ENCODE measurements around the gene RNF217. TPM values are rescaled to one million over a fixed set of nuclear protein-coding genes. Genes with fewer than 3 reads are reported as not detected.

Gene RNF217
- total RNA-seq, 1 donor from 2014 or later = 25.5 TPM

DNA sequence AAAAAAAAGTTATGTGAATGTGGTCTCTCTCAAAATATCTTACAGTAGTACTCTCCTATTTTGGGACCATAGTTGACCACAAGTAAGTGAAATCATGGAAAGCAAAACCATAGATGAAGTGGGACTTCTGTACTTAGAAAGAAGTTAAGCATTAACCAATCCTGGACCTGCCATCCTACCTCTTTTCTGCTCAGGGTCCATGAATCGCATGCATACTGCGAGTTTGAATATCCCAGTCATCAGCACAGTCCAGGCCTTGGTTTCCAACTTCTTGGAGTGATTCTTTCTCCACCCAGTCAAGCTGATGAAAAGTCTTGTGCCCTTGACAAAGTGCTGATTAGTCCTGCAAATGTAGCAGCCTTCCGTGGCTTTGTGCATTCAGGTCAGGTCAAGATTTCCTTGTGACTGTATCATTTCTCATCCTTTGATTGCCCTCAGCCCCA is 46.0 kb downstream of the RNF217 start:
- intact Hi-C loops (cut with DNase I) = no loop called here
- Histone ChIP-seq H3K27me3 (ENCODE audit: low read depth) (no peaks in the 10 kb centered on the region), H3K36me3 (no peaks in the 10 kb centered on the region), H3K4me1 (peaks cover 12% of the 10 kb centered on the region), H3K9me3 (no peaks in the 10 kb centered on the region), H3K4me3 (no peak overlapping the region), H3K27ac (no peak overlapping the region)
- no peak for DNase-seq
- no peak for TF ChIP-seq CTCF (IDR thresholded peaks at IDR 0.05)
- ATAC-seq = no peak

GRCh38 chr6:125008957-125009356 is 46.7 kb downstream of the RNF217 start:
- intact Hi-C loops (cut with DNase I) = no loop called here

DNA sequence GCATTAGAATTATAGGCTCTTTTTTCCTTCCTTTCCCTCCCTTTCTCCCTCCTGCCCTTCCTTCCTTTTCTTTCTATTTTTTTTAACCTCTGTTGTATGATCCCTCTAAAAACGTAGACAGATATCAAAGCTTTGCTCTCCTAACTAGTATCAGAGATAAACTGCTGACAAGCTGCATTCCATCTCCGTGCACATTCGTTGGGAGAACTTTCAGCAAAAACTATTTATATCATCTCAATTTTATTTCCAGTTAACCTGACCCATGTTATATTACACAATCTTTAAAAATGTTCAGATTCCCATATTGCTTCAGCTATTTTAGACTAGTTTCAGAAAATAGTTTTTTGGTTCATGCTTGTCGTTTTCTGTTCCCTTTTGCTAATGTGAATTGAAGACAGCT is 47.3 kb downstream of the RNF217 start:
- no peak for TF ChIP-seq CTCF (IDR thresholded peaks at IDR 0.05)
- H3K4me3 ChIP-seq = no peak overlapping the region
- H3K27ac ChIP-seq = no peak overlapping the region
- no peaks in the 10 kb centered on the region for H3K27me3 ChIP-seq (ENCODE audit: low read depth)
- peaks cover 17% of the 10 kb centered on the region for H3K4me1 ChIP-seq
- no peak for DNase-seq
- intact Hi-C loops (cut with DNase I) = no loop called here
- no peaks in the 10 kb centered on the region for H3K9me3 ChIP-seq
- H3K36me3 ChIP-seq = no peaks in the 10 kb centered on the region
- peak in 1 of 2 donors; percentile 25 for ATAC-seq

More at GRCh38 chr6:125008957-125009356, 46.7 kb downstream of the RNF217 start:
- Histone ChIP-seq H3K4me1 (peaks cover 12% of the 10 kb centered on the region), H3K36me3 (no peaks in the 10 kb centered on the region), H3K27ac (no peak overlapping the region), H3K4me3 (no peak overlapping the region), H3K27me3 (ENCODE audit: low read depth) (no peaks in the 10 kb centered on the region), H3K9me3 (no peaks in the 10 kb centered on the region)
- TF ChIP-seq CTCF (IDR thresholded peaks at IDR 0.05) = no peak
- no peak for DNase-seq
- ATAC-seq = no peak

DNA sequence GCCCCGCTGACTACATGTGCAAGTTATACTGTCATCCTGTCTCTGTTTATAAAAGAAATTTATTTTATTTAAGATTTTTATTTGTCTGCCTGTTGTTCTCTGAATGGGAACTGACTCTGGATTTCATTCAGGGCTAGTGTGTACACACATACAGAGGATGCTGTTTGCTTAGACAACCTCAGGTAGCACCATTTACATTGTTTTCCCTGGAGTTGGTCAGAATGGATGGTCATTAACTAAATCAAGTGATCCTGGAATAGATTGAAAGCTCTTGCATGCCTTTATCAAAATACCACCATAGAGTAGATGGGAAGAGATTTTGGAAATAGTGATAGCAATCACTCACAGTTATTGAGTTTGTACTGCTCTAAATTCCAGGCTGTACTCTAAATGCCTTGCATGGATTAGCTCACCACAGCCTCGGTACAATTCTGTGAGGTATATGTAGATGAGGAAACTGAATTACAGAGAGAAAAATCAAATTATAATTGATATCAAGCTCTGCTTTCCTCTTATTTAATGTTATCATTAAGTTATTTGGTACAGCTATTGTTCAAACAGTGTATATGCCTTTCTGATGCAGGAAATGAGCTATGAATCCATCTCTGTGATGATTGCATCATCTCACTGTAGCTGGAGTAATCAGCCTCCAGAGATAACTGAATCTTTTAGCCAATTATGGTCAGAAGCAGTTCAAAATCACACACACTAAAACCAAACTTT is 51.9 kb downstream of the RNF217 start:
- no peaks in the 10 kb centered on the region for H3K36me3 ChIP-seq
- intact Hi-C loops (cut with DNase I) = no loop called here

GRCh38 chr6:125014661-125014957 is 52.4 kb downstream of the RNF217 start:
- ATAC-seq (no peak), DNase-seq (no peak)
- intact Hi-C loops (cut with DNase I) = no loop called here
- Histone ChIP-seq H3K27ac (no peak overlapping the region), H3K4me1 (peaks cover 6% of the 10 kb centered on the region), H3K27me3 (ENCODE audit: low read depth) (no peaks in the 10 kb centered on the region), H3K36me3 (no peaks in the 10 kb centered on the region), H3K4me3 (no peak overlapping the region), H3K9me3 (no peaks in the 10 kb centered on the region)
- no peak for TF ChIP-seq CTCF (IDR thresholded peaks at IDR 0.05)

More for the DNA sequence above, 51.9 kb downstream of the RNF217 start:
- H3K4me3 ChIP-seq = no peak overlapping the region
- ATAC-seq (no peak), DNase-seq (no peak)
- H3K27me3 ChIP-seq (ENCODE audit: low read depth) = no peaks in the 10 kb centered on the region
- no peaks in the 10 kb centered on the region for H3K9me3 ChIP-seq
- H3K27ac ChIP-seq = no peak overlapping the region
- peaks cover 11% of the 10 kb centered on the region for H3K4me1 ChIP-seq
- no peak for TF ChIP-seq CTCF (IDR thresholded peaks at IDR 0.05)
